ENCODE measurements around the gene UCMA.

DNA sequence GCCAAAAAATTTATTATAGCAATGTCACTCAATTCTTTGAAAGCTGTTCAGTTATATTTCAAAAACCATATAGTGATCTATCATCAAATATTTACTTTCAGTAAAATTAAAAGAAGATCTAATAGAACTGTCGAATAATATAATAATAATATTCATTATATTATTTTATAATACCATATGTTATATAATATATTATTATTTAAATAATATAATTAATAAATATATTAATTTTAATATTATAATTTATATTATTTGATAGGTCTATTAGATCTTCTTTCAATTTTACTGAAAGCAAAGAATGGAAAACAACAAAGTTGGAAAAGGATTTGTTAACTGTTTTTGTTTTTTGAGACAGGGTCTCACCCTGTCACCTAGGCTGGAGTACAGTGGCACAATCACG lies 22.5 kb upstream of the UCMA start:
- TF ChIP-seq EP300 (IDR thresholded peaks at IDR 0.05) (no peak), POLR2AphosphoS5 (IDR thresholded peaks at IDR 0.05) (no peak)
